Endothelial cell of umbilical vein (primary cell): Measurements from ENCODE around the gene ANKRD61. TPM values are rescaled to one million over a fixed set of nuclear protein-coding genes. Genes with fewer than 3 reads are reported as not detected.

ENCODE experiments used
- BruUV-seq: library from RNA; stranded (reverse); fragments of 400-500 nt; replicated peaks from 2 replicates; lab custom pipeline; 2021; lab: Mats Ljungman, UMichigan
- CTCF ChIA-PET: fragments of 300-600, 350-600 bp; sonication (Branson Sonifier 250); formaldehyde crosslinking; loops from one replicate; lab custom pipeline; 2021; ENCODE audit warnings: antibody characterized with exemption, inconsistent platforms; lab: Charles Lee
- POLR2A ChIA-PET: fragments of 300-600, 350-600 bp; sonication (Branson Sonifier 250); formaldehyde crosslinking; loops from one replicate; lab custom pipeline; 2021; ENCODE audit warnings: antibody characterized with exemption, inconsistent platforms; lab: Charles Lee
- DNase-seq: peaks from one replicate; pipeline ENCODE4 v3.0.0-alpha.2; 2011; ENCODE audit warnings: low read depth, low spot score
- FAIRE-seq: peaks from 2 replicates; lab custom pipeline; 2011; peaks lifted over from hg19 to GRCh38; lab: Jason Lieb, UNC
- H2AFZ ChIP-seq: 2 replicates; pipeline ENCODE4 v1.6.0; 2012; ENCODE audit warnings: low read depth, low read length, control low read depth, inconsistent platforms
- H3K27ac ChIP-seq: 2 replicates; pipeline ENCODE4 v1.5.1; 2011; ENCODE audit warnings: low read depth, mild to moderate bottlenecking, control low read depth, low read length, moderate library complexity; ENCODE audit not compliant: insufficient read depth
- H3K27me3 ChIP-seq, 2 experiments: 2 replicates each; pipeline versions ENCODE4 v1.6.0 to v1.6.1; 2011; ENCODE audit warnings: low read length in 2 of 2, mixed read lengths in 1 of 2; ENCODE audit not compliant: control insufficient read depth in 2 of 2, insufficient read depth in 2 of 2
- H3K36me3 ChIP-seq, 2 experiments: 2 replicates in 1 of 2; 3 replicates in 1 of 2; pipeline ENCODE4 v1.5.1; 2011; ENCODE audit warnings: low read length in 2 of 2, mild to moderate bottlenecking in 1 of 2, moderate library complexity in 1 of 2; ENCODE audit not compliant: control insufficient read depth in 2 of 2, insufficient read depth in 2 of 2; ENCODE audit errors: extremely low read depth in 1 of 2
- H3K4me1 ChIP-seq: 3 replicates; pipeline ENCODE4 v1.5.1; 2011; ENCODE audit warnings: mild to moderate bottlenecking, low read length; ENCODE audit not compliant: control insufficient read depth, insufficient read depth; ENCODE audit errors: extremely low read depth
- H3K4me2 ChIP-seq: 2 replicates; pipeline ENCODE4 v1.6.1; 2011; ENCODE audit warnings: low read length, control low read depth, mixed read lengths; ENCODE audit not compliant: insufficient read depth
- H3K4me3 ChIP-seq, 3 experiments: fragments of 200-600 bp in 1 of 3; sonication (generic), shearing (Covaris generic) in 1 of 3; replicated peaks in 1 of 3; 2 replicates each; pipeline ENCODE4 v1.5.1; 2011 to 2016; ENCODE audit warnings: control low read depth in 3 of 3, low read length in 3 of 3, mild to moderate bottlenecking in 2 of 3, inconsistent platforms in 1 of 3, low read depth in 1 of 3, moderate library complexity in 1 of 3; ENCODE audit not compliant: insufficient read depth in 1 of 3
- H3K79me2 ChIP-seq: 2 replicates; pipeline ENCODE4 v1.6.0; 2012; ENCODE audit warnings: low read length, inconsistent platforms; ENCODE audit not compliant: control insufficient read depth, insufficient read depth
- H3K9ac ChIP-seq: replicated peaks from 2 replicates; pipeline ENCODE3; 2011; ENCODE audit warnings: low read length, control low read depth; ENCODE audit not compliant: insufficient read depth; ENCODE audit errors: extremely low read depth
- H3K9me1 ChIP-seq: replicated peaks from 3 replicates; pipeline ENCODE4 v1.6.0; 2011; ENCODE audit warnings: mild to moderate bottlenecking, low read length; ENCODE audit not compliant: control insufficient read depth, insufficient read depth; ENCODE audit errors: extremely low read depth
- H3K9me3 ChIP-seq: replicated peaks from 2 replicates; pipeline ENCODE4 v1.5.1; 2012; ENCODE audit warnings: low read length, inconsistent platforms; ENCODE audit not compliant: control insufficient read depth, insufficient read depth
- H4K20me1 ChIP-seq: replicated peaks from 2 replicates; pipeline ENCODE3; 2011; ENCODE audit warnings: mild to moderate bottlenecking, low read length; ENCODE audit not compliant: control insufficient read depth, insufficient read depth; ENCODE audit errors: extremely low read depth
- CTCF ChIP-seq, 2 donors: IDR thresholded peaks; 1 replicate in 1 of 2; 2 replicates in 1 of 2; pipeline ENCODE4 v1.5.1; 2011; ENCODE audit warnings: low read length in 2 of 2, mild to moderate bottlenecking in 2 of 2, moderate library complexity in 2 of 2, control low read depth in 1 of 2, inconsistent platforms in 1 of 2, low read depth in 1 of 2; ENCODE audit not compliant: insufficient read depth in 1 of 2; ENCODE audit errors: extremely low read depth in 1 of 2
- EZH2 ChIP-seq: IDR thresholded peaks from 2 replicates; pipeline ENCODE4 v1.6.1; 2012; ENCODE audit warnings: borderline replicate concordance, low read depth, mild to moderate bottlenecking, moderate library complexity, low read length, inconsistent platforms; ENCODE audit not compliant: severe bottlenecking
- FOS ChIP-seq: IDR thresholded peaks from 2 replicates; pipeline ENCODE4 v1.6.1; 2011; ENCODE audit warnings: mild to moderate bottlenecking, low read length, moderate library complexity, borderline replicate concordance; ENCODE audit not compliant: insufficient read depth
- GATA2 ChIP-seq: IDR thresholded peaks from 2 replicates; pipeline ENCODE4 v1.7.0; 2011; ENCODE audit warnings: low read depth, mild to moderate bottlenecking, moderate library complexity, mixed read lengths, low read length; ENCODE audit not compliant: insufficient read length, insufficient read depth
- JUN ChIP-seq: IDR thresholded peaks from 2 replicates; pipeline ENCODE4 v1.6.1; 2011; ENCODE audit warnings: borderline replicate concordance, low read depth; ENCODE audit not compliant: insufficient read length, insufficient read depth
- MAX ChIP-seq: IDR thresholded peaks from 2 replicates; pipeline ENCODE4 v1.6.1; 2011; ENCODE audit not compliant: insufficient read depth, insufficient read length
- MYC ChIP-seq: IDR thresholded peaks from one replicate; pipeline ENCODE4 v1.6.1; 2011; ENCODE audit warnings: mild to moderate bottlenecking, low read depth, low read length
- POLR2A ChIP-seq: IDR thresholded peaks from 2 replicates; pipeline ENCODE4 v1.6.1; 2012; ENCODE audit warnings: low read depth, mild to moderate bottlenecking, control low read depth, low read length
- POLR2AphosphoS5 ChIP-seq: IDR thresholded peaks from 2 replicates; pipeline ENCODE4 v1.6.1; 2012; ENCODE audit warnings: low read depth, mild to moderate bottlenecking, control low read depth, low read length, moderate library complexity; ENCODE audit not compliant: insufficient read depth
- dilution Hi-C: fragments of 300-500 bp; cut with MboI; formaldehyde crosslinking; loops from one replicate; pipeline ENCODE4 v1.15.0; 2019; ENCODE audit warnings: low sequenced_read_pairs; ENCODE audit not compliant: extremely low pct_ligation_motif_present
- intact Hi-C: fragments of 100-400 bp; cut with micrococcal nuclease; formaldehyde crosslinking; loops from one replicate; pipeline ENCODE4 v1.10.0; 2022
- polyA plus RNA-seq, 4 experiments: library from polyadenylated mRNA; depleted of rRNA in 3 of 4; stranded (reverse) in 3 of 4; unstranded in 1 of 4; fragments of >200 nt; gene quantifications; 2 replicates each; pipeline versions ENCODE4 v1.2.1 to v1.2.3, GENCODE V29; 2011 to 2012; ENCODE audit warnings: missing spikeins in 1 of 4
- total RNA-seq: library from RNA; stranded (reverse); gene quantifications from 2 replicates; pipeline ENCODE4 v1.2.3, GENCODE V29; 2021

ANKRD61 gene
- total and polyA plus RNA-seq, 2 donors (not counting 3 experiments of a cell fraction or from before 2014, with no cell fraction given) = 0.18 to 0.53 TPM

- CTCF ChIA-PET = interaction anchor here (0.6 to 1.2 kb wide), 2 partner anchors 8 to 25 kb away, joined by 3 read pairs; no protein-coding TSS in a partner anchor
- Histone ChIP-seq H3K27ac (no peak overlapping the region), H3K9ac (no peak overlapping the region), H3K36me3 (peaks cover 9 to 16% of the 10 kb centered on the region in 2 experiments), H3K79me2 (no peaks in the 10 kb centered on the region), H3K27me3 (no peaks in the 10 kb centered on the region), H3K4me1 (no peaks in the 10 kb centered on the region), H4K20me1 (no peaks in the 10 kb centered on the region), H3K9me1 (no peaks in the 10 kb centered on the region), H3K4me2 (no peak overlapping the region), H3K9me3 (no peaks in the 10 kb centered on the region), H2AFZ (no peak overlapping the region), H3K4me3 (no peak overlapping the region)
- TF ChIP-seq GATA2 (no peak), POLR2AphosphoS5 (no peak), EZH2 (no peak)
- intact Hi-C loops = no loop called here
- FAIRE-seq (no peak), DNase-seq (no peak)
- POLR2A ChIA-PET = no interaction called here
- dilution Hi-C loops = no loop called here
- no TSS peak for BruUV-seq
Measured at GRCh38 chr7:6032167-6032566, 991 bp downstream of the ANKRD61 start.

- TF ChIP-seq POLR2AphosphoS5 = no peak
- TF ChIP-seq JUN = no peak
- no peak for TF ChIP-seq MYC
- no peak for TF ChIP-seq FOS
- TF ChIP-seq EZH2 = no peak
- no peak for TF ChIP-seq MAX
- no peak for TF ChIP-seq CTCF (IDR thresholded peaks at IDR 0.05; ENCODE audit: extremely low read depth in 1 of 2, insufficient read depth in 1 of 2, low read depth in 1 of 2, low read length in 2 of 2)
- TF ChIP-seq POLR2A = no peak
- no peak for TF ChIP-seq GATA2
- H4K20me1 ChIP-seq = no peaks in the 10 kb centered on the region
- ChIA-PET POLR2A (no interaction called here), CTCF (interaction anchor here (1.2 kb wide), 1 partner anchor 8 kb away, joined by 3 read pairs; no protein-coding TSS in a partner anchor)
- dilution Hi-C loops = no loop called here
- H3K27ac ChIP-seq = no peak overlapping the region
- no peak overlapping the region for H3K4me3 ChIP-seq
- intact Hi-C loops = no loop called here
- no peaks in the 10 kb centered on the region for H3K4me1 ChIP-seq
- H2AFZ ChIP-seq = no peak overlapping the region
- no peaks in the 10 kb centered on the region for H3K79me2 ChIP-seq
- no peaks in the 10 kb centered on the region for H3K9me1 ChIP-seq
- BruUV-seq = no TSS peak
- no peaks in the 10 kb centered on the region for H3K9me3 ChIP-seq
- DNase-seq (no peak), FAIRE-seq (no peak)
- peaks cover 7 to 16% of the 10 kb centered on the region in 2 experiments for H3K36me3 ChIP-seq
- no peak overlapping the region for H3K9ac ChIP-seq
- H3K4me2 ChIP-seq = no peak overlapping the region
- no peaks in the 10 kb centered on the region for H3K27me3 ChIP-seq
Measured at GRCh38 chr7:6032641-6033040, 1.5 kb downstream of the ANKRD61 start.
